HG03558 (cell line): ENCODE results near the gene ANO9.
"Not testable (repeated sequence)": the region's sequence is repeated elsewhere in the genome, so short reads cannot be mapped to it uniquely, and the experiment has no call there.

Experiments
- ATAC-seq: cut with Tn5 transposase; IDR thresholded peaks from one replicate; pipeline ENCODE4 v1.9.1; 2021; ENCODE audit warnings: moderate number of reproducible peaks; ENCODE audit not compliant: unreplicated experiment; ENCODE audit errors: extremely low read depth

The ANO9 gene

DNA sequence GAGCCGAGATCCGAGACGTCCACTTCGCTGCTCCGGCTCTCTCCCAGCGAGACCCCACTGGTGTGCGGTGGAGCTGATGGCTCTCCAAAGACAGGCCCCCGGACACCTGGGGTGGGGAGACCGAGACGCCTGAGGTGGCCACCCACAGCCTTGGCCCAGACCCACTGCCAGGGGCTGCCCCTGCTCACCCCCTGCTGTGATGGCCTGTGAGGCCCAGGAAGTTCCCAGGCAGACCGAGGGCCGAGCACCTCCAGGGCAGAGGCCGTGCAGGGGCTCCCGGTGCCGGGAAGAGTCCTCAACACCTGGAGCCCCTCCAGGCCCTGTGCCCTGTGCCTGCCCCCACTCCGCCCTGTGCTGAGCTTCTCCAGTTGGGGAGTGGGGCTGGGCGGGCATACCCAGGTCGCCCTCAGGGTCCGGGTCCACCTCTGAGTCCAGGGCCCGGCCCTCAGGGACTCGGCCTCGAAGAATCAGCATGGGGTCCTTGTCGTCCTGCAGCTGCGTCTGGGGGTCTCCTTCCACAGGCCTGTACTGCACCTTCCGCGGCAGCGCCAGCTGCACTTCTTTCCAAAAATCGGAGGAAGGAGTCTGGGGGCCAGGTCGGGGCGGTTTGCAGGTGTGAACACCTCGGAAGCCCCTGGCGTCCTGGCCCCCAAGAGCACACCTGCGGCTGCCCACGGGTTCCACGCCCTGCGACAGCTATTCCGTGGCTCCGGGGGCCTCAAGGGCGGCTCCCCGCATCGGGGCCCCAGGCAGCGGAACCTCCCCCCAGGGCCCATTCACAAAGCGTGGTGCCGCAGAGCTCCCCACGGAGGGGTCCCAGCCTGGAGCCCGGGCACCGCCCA, 35.6 kb downstream of the ANO9 start:
- ATAC-seq, result no peak

DNA sequence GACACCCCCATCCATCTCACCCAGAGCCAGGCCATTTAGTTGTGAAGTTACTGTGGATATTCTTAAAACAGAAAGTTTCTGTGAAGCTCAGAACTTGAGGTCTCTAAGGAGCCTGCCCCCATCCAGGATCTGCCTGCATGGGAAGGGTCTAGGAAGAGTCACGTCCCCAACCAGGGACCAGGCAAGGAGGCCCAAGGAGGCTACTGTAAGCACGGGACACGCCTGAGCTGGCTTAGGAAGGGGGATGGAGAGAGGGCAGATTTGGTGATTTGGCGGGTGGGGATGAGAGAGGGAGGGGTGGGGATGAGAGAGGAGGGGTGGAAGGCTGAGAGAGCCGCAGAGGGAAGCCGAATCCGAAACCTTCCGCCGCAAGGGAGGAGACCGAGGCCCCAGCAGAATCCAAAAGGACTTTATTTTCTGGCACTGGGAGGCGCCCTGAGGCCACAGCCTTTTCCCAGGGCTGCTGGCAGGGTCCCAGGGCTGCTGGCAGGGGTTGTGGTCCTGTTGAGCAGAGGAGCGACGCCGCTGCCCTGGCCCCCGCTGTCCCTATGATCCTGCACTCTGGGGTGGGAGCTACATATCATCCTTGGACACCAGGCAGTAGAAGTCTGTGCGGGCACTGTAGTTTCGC, 36.4 kb downstream of the ANO9 start:
- no peak for ATAC-seq

DNA sequence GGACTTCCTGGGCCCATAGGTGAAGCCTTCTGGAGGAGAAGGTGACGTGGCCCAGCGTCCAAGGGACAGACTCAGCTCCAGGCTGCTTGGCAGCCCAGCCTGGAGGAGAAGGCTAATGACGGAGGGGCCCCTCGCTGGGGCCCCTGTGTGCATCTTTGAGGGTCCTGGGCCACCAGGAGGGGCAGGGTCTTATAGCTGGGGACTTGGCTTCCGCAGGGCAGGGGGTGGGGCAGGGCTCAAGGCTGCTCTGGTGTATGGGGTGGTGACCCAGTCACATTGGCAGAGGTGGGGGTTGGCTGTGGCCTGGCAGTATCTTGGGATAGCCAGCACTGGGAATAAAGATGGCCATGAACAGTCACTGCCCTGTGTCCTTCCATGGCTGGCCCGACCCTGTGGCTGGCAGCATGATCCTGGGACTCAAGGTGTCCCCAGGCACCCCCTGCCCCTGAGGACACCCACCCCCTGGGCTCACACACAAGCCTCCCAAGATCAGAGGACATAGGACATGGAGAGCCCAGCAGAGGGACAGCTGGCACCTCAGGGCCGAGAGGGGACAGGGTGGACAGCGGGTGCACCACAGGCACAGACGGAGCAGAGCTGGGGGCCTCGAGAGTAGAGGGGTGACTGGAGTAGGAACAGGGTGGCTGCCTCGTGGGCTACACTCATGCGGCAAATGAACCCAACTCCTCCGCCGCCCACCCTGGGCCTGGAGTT, 37.1 kb downstream of the ANO9 start:
- ATAC-seq, result no peak

DNA sequence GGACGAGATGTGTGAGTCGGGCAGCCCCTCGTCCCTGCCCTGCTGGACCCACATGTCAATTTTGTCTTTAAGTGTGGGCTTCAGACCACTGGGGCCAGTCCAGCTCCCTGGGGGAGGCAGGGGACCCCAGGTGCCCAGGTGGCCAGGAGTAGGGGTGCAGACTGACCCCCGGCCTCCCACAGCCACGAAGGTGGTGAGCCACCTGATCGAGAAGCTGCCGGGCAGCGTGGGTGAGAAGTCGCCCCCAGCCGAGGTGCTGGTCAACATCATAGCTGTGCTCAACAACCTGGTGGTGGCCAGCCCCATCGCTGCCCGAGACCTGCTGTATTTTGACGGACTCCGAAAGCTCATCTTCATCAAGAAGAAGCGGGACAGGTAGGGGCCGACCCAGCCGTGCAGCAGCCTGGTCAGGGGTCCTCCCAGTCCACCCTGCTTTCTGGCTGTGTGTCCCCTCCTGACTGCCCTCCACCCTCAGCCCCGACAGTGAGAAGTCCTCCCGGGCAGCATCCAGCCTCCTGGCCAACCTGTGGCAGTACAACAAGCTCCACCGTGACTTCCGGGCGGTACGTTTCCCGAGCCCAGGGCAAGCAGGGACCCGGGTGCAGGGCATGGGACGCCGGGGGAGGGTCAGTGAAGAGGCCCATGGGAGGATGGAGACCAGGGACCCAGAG, 37.9 kb downstream of the ANO9 start:
- no peak for ATAC-seq

DNA sequence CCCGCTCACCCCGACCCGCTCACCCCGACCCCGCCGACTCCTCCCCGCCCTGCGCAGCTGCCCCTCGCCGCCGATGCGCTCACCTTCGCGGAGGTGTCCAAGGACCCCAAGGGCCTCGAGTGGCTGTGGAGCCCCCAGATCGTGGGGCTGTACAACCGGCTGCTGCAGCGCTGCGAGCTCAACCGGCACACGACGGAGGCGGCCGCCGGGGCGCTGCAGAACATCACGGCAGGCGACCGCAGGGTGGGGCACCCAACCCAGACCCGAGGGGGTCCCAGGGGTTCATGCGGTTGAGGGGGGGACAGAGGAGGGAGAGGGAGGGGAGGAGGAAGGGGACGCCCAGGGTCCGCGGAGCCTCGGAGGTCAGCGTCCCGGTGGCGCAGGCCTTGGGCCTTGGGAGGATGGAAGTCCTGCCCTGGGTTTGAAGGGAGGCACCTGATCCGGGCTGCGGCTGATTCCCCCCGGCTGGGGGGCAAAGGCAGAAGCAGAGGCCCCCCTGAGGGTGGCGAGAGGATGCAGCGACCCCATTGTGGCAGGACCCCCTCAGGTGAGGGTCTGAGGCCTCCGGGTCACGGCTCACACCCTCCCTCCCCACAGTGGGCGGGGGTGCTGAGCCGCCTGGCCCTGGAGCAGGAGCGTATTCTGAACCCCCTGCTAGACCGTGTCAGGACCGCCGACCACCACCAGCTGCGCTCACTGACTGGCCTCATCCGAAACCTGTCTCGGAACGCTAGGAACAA, 38.6 kb downstream of the ANO9 start:
- ATAC-seq, result no peak

DNA sequence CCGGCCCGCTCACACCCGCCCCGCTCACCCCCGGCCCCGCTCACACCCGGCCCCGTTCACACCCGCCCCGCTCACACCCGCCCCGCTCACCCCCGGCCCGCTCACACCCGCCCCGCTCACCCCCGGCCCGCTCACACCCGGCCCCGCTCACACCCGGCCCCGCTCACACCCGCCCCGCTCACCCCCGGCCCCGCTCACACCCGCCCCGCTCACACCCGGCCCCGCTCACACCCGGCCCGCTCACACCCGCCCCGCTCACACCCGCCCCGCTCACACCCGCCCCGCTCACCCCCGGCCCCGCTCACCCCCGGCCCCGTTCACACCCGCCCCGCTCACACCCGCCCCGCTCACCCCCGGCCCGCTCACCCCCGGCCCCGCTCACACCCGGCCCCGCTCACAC, 40.6 kb downstream of the ANO9 start:
- not testable (repeated sequence) for ATAC-seq

DNA sequence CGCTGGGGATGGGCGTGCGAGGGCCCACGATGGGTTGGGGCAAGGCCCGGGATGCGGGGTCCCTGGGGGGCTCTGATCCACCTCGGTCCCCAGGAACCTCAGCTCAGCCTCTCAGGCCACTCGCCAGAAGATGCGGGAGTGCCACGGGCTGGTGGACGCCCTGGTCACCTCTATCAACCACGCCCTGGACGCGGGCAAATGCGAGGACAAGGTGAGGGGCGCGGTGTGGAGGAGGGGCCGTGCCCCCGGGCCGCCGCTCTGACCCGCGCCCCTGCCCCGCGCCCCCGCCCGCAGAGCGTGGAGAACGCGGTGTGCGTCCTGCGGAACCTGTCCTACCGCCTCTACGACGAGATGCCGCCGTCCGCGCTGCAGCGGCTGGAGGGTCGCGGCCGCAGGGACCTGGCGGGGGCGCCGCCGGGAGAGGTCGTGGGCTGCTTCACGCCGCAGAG, 41.5 kb downstream of the ANO9 start:
- no peak for ATAC-seq

DNA sequence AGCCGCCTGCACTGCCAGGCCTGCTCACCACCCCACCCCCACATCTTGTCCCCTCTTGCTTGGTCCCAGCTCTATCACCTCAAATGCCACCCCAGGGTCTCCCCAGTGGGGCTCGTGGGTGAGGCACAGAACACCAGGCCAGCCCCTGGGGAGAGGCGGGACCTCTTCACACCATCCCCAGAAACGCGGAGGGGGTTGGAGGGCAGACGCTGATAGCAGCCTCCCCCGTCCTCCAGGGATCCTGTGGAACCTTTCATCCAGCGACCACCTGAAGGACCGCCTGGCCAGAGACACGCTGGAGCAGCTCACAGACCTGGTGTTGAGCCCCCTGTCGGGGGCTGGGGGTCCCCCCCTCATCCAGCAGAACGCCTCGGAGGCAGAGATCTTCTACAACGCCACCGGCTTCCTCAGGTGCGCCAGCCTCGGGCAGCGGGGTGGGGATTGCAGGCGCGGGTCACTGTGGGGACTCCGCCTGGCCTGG, 42.0 kb downstream of the ANO9 start:
- no peak for ATAC-seq

DNA sequence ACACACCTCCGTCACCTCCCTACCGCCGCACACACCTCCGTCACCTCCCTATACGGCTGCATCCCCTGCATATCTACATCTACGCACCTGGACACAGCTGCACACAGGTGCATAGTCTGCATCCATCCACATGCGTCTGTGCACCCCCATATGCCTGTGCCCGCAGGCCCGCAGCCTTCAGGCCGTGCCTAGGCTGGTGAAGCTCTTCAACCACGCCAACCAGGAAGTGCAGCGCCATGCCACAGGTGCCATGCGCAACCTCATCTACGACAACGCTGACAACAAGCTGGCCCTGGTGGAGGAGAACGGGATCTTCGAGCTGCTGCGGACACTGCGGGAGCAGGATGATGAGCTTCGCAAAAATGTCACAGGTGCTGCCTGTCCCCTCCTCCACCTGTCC, 43.0 kb downstream of the ANO9 start:
- no peak for ATAC-seq

DNA sequence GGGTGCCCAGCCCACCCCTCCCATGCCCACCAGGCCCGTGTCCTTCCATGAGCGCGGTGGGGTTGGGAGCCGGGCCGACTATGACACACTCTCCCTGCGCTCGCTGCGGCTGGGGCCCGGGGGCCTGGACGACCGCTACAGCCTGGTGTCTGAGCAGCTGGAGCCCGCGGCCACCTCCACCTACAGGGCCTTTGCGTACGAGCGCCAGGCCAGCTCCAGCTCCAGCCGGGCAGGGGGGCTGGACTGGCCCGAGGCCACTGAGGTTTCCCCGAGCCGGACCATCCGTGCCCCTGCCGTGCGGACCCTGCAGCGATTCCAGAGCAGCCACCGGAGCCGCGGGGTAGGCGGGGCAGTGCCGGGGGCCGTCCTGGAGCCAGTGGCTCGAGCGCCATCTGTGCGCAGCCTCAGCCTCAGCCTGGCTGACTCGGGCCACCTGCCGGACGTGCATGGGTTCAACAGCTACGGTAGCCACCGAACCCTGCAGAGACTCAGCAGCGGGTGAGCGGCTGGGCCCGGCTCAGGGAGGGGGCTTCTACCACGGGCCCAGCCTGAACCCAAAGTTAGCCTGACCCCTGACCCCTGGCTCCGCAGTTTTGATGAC, 44.8 kb downstream of the ANO9 start:
- ATAC-seq, result no peak

DNA sequence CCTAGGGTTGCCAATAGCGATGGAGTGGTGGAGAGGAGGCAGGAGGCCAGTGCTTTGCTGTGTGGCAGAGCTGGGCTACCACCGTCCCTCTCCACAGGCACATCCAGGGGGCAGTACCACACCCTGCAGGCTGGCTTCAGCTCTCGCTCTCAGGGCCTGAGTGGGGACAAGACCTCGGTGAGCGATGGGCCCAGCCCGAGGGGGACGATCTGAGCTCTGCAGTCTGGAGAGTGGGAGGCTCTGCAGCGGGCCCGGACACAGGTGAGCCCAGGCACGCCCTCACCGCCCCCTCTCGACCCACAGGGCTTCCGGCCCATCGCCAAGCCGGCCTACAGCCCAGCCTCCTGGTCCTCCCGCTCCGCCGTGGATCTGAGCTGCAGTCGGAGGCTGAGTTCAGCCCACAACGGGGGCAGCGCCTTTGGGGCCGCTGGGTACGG, 45.3 kb downstream of the ANO9 start:
- no peak for ATAC-seq

DNA sequence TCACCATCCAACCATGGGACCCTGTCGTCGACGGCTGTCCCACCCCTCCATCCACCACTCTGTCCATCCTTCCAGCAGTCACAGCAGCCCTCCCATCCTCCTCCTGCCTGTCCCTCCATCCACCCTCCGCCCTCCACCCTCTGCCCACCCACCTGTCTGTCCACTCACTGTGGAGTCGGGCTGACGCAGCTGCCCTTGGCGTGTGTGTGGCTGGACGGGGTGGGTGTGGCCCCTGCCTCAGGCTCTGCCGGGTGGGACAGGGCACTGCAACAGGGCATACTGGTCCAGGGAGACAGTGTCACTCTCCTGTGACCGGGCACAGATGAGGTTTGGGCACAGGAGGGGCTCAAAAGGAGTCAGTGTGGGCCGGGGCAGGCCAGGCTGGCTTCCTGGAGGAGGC, 45.9 kb downstream of the ANO9 start:
- no peak for ATAC-seq

DNA sequence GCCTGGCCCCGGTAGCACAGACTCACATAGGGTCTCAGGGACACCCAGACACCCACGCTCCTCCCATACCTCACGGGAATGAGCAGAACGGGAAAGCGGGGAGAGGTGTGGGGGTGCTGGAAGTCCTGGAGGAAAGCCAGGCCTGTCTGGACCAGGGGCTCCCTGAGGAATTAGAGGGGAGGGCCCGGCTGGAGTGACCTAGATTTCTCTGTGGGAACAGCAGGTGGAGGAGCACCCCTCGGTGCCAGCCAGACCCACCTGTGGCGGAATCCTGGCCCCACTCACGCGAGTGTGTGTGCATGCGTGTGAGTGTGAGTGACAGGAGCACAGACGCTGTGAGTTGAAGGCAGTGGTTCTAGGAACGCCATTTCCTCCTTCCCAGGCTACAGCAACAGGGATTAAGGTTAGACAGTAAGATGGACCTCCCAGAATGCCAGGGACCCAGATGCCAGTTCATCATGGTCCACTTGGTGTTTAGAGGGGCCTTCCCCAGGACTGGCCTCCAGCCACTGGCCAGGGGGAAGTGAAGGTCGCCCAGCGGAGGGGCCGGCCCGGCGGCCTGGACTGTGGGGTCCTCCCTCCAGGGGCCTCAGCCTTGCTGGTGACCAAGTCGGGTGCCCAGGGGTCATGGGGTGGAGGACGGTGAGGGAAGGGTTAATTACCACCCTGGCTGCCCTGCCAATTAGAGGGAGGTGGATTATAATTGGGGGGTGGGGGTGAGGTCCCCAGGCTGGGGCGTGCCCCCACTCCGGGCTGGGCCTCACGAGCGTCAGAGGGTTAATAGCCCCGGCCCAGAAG, 46.8 kb downstream of the ANO9 start:
- ATAC-seq, result no peak

DNA sequence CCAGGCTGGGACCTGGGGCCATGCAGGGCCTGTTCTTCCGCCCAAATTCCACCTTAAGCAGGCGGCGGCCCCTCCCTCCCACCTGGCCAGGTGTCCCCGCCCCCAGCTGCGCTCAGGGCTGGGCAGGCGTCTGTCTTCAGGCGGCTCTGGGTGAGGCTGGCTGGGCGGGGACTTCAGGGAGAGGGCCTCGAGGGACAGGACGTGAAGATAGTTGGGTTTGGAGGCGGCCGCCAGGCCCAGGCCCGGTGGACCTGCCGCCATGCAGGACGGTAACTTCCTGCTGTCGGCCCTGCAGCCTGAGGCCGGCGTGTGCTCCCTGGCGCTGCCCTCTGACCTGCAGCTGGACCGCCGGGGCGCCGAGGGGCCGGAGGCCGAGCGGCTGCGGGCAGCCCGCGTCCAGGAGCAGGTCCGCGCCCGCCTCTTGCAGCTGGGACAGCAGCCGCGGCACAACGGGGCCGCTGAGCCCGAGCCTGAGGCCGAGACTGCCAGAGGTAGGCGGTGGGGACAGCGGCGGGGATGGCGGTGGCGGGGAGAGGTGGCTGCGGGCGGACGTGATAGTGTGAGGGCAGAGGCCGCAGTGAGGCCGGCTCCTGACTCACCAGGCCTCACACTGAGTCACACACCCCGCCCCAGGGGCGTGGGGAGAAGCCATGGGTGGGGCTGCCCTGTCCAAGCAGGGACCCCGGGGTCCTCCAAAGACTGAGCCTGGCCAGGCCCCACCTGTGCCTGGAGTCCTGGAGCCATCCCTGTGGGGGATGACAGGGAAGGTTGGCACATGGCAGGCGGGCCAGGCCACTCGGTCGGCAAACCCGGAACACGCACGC, 47.6 kb downstream of the ANO9 start, which contains the start of gene PKP3:
PKP3 (plus strand) TSS at position 176 of the 824 bp plus-strand sequence; CDS start at position 260, 84 bp downstream.
- ATAC-seq, result no peak

DNA sequence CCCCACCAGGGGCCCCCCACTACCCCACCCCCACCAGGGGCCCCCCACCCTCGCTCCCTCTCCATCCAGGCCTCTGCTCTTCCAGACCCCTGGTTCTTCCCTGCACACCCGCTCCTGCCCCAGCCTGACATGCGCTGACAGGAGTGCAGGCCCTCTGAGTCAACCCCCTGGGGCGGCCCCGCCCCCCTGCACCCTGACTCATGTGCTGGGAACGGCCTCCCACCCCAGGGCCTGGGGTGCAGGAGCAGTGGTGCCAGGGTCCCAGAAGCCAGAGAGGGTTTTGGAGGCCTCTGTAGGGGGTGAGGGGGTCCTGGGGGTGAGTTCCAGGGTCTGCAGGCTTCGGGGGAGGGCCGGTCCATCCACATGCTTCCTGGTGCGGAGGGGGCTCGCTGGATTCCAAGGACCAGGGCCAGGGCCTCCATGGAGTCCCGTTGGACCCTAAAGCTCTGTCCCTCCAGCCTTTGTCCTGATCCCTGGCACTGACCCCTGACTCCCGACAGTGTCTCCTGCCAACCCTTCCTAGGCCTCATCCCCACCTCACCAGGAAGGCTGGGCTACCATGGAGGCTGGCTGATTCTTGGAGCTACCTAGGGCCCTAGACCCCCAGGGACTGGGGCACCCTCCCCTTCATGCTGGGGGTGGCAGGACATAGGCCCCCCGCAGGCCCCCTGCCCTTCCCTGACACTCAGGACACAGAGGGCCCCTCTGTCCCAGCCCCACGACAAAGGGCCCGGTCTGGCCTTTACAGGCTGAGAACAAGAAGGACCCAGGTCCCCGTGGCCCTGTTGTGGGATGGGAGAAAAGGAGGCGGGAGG, 48.4 kb downstream of the ANO9 start:
- ATAC-seq, result no peak

DNA sequence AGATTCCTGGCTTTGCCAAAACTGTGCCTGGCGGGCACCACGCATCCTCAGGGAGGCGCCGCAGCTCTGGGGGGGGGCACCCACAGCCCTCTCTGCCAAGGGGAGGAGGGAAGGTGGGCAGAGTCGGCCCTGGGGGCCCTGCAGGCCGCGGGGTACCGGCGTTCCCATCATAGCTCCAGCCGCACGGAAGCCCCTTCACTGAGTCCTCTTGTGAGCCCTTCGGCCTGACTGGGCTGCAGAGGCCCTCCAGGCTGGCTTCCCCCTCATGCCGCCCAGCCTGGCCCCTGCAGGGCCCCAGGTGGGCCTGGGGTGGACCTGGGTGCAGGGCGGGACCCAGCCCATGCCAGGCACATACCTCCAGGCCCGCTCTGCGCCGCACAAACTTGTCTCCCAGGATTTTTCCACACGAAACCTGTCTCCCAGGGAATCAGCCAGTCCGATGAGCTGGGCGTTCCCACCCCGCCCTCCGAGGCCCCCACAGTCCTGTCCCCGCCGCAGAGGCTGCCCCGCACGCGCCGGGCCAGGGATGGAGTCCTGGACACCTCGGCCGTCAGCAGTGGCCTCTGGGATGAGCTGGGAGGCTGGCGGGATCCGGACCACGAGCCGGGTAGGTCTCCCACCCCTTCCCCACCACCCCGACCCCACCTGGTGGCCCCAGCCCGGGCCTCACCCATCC, 49.6 kb downstream of the ANO9 start:
- ATAC-seq, result no peak
